Right ventricle myocardium inferior (tissue), 1 donor: ENCODE data around the gene EIF4ENIF1. TPM values are rescaled to one million over a fixed set of nuclear protein-coding genes. Genes with fewer than 3 reads are reported as not detected.
"Not testable (repeated sequence)": the region's sequence is repeated elsewhere in the genome, so short reads cannot be mapped to it uniquely, and the experiment has no call there.

Source experiments
- ATAC-seq: fragments of 200-7000 bp; cut with Tn5 transposase; one replicate; pipeline ENCODE4 v1.9.1; 2020; ENCODE audit warnings: mild to moderate bottlenecking, moderate library complexity
- DNase-seq: peaks from one replicate; pipeline ENCODE4 v3.0.0; 2021; ENCODE audit errors: missing footprints
- intact Hi-C: fragments of 100-400 bp; cut with DNase I; formaldehyde crosslinking; loops from one replicate; pipeline ENCODE4 v1.11.0; 2022
- long read RNA-seq: library from polyadenylated mRNA; unstranded; transcript quantifications from one replicate; pipeline ENCODE4 v2.0.0, GENCODE V29; 2021
- total RNA-seq: library from RNA; stranded (reverse); fragmentation: NEBNext Ultra II Directional; extraction: Animal tissue kit (Norgen Biotek cat#: 25700); gene quantifications from one replicate; pipeline ENCODE4 v1.2.1, GENCODE V29; 2021
- donor health status: DM: no; HTN: yes; CAD: no; lungs with severe emphysema.

The EIF4ENIF1 gene
- 30.5 TPM for total RNA-seq
- long read RNA-seq, transcript EIF4ENIF1-201 (19 exons, 3,544 nt): major isoform, 14 of 29 reads
- long read RNA-seq, partial matches to known transcripts: 4 of 29 reads
- long read RNA-seq, other reads (novel, unspliced or antisense): 11 of 29 reads

- ATAC-seq (peak; percentile 95), DNase-seq (peak; percentile 94)
- intact Hi-C loops: loop anchor here (5.0 kb wide), 3 partner anchors 38 to 262 kb away; partner anchors contain the start of genes DEPDC5, DRG1 and PRR14L
Observed at GRCh38 chr22:31489632-31490495, at the start of gene EIF4ENIF1. Gene EIF4ENIF1 (minus strand): TSS chr22:31489842. CDS start chr22:31488718, 1,124 bp downstream.

GRCh38 chr22:31538815-31539214 is 49.2 kb upstream of the EIF4ENIF1 start:
- DNase-seq: no peak
- ATAC-seq: no peak
- intact Hi-C loops: no loop called here

GRCh38 chr22:31537019-31537535 is 47.4 kb upstream of the EIF4ENIF1 start:
- no peak for ATAC-seq

GRCh38 chr22:31533374-31533773 is 43.7 kb upstream of the EIF4ENIF1 start:
- intact Hi-C loops: no loop called here
- no peak for DNase-seq
- no peak for ATAC-seq

More at GRCh38 chr22:31537019-31537535, 47.4 kb upstream of the EIF4ENIF1 start:
- no peak for DNase-seq
- intact Hi-C loops: no loop called here

- DNase-seq (no peak), ATAC-seq (no peak)
- intact Hi-C loops: no loop called here
Observed at GRCh38 chr22:31532060-31532459, 42.4 kb upstream of the EIF4ENIF1 start.

- DNase-seq: no peak
Observed at GRCh38 chr22:31530823-31531195, 41.2 kb upstream of the EIF4ENIF1 start.

GRCh38 chr22:31526270-31526669 is 36.6 kb upstream of the EIF4ENIF1 start:
- no peak for ATAC-seq
- intact Hi-C loops: no loop called here
- no peak for DNase-seq

More at GRCh38 chr22:31530823-31531195, 41.2 kb upstream of the EIF4ENIF1 start:
- intact Hi-C loops: no loop called here
- ATAC-seq: no peak

- ATAC-seq, DNase-seq, intact Hi-C loops: not testable (repeated sequence)
Observed at GRCh38 chr22:31524132-31524531, 34.5 kb upstream of the EIF4ENIF1 start.

- ATAC-seq: no peak
- intact Hi-C loops: no loop called here
- DNase-seq: no peak
Observed at GRCh38 chr22:31520051-31520450, 30.4 kb upstream of the EIF4ENIF1 start.

- no peak for DNase-seq
- ATAC-seq: no peak
- intact Hi-C loops: no loop called here
Observed at GRCh38 chr22:31509061-31509762, 19.6 kb upstream of the EIF4ENIF1 start.

GRCh38 chr22:31508536-31508935 is 18.9 kb upstream of the EIF4ENIF1 start:
- intact Hi-C loops: no loop called here
- DNase-seq: no peak
- ATAC-seq: no peak

GRCh38 chr22:31507517-31507916 is 17.9 kb upstream of the EIF4ENIF1 start:
- DNase-seq, intact Hi-C loops, ATAC-seq: not testable (repeated sequence)

GRCh38 chr22:31504282-31504681 is 14.6 kb upstream of the EIF4ENIF1 start:
- DNase-seq (no peak), ATAC-seq (no peak)
- intact Hi-C loops: no loop called here

GRCh38 chr22:31503211-31503964 is 13.7 kb upstream of the EIF4ENIF1 start:
- no peak for ATAC-seq
- no peak for DNase-seq
- intact Hi-C loops: no loop called here

GRCh38 chr22:31501738-31502137 is 12.1 kb upstream of the EIF4ENIF1 start:
- intact Hi-C loops: no loop called here
- DNase-seq (no peak), ATAC-seq (no peak)

- ATAC-seq (no peak), DNase-seq (no peak)
- intact Hi-C loops: no loop called here
Observed at GRCh38 chr22:31497148-31497938, 7.7 kb upstream of the EIF4ENIF1 start.

- DNase-seq (peak; percentile 76), ATAC-seq (peak; percentile 24)
- intact Hi-C loops: no loop called here
Observed at GRCh38 chr22:31496735-31497146, 7.1 kb upstream of the EIF4ENIF1 start.
